K562 (cell line): ENCODE measurements around the gene PLPP7. TPM values are rescaled to one million over a fixed set of nuclear protein-coding genes. Genes with fewer than 3 reads are reported as not detected.

Experiments used
- ATAC-seq: fragments of 200-7000 bp; cut with Tn5 transposase; 3 replicates; pipeline ENCODE4 v1.9.1; 2020; ENCODE audit warnings: moderate library complexity
- BruUV-seq: library from RNA; stranded (reverse); fragments of 400-500 nt; replicated peaks from 2 replicates; lab custom pipeline; 2021; lab: Mats Ljungman, UMichigan
- CTCF ChIA-PET: fragments of 300-600 bp; formaldehyde crosslinking; extraction: SDS; loops from one replicate; lab custom pipeline; 2021; ENCODE audit warnings: low intra/inter-chr PET ratio; lab: Yijun Ruan, JAX
- POLR2A ChIA-PET: fragments of 300-600, 350-650 bp; sonication (Branson Sonifier 250); formaldehyde crosslinking; extraction: SDS; loops from one replicate; lab custom pipeline; 2021; ENCODE audit warnings: antibody characterized with exemption, inconsistent platforms; lab: Yijun Ruan, JAX
- DNase-seq, 4 experiments: peaks; one replicate each; pipeline versions ENCODE4 v3.0.0 to v3.0.0-alpha.2; 2011 to 2018; ENCODE audit warnings: low spot score in 3 of 4, mixed read lengths in 3 of 4; ENCODE audit errors: extremely low read depth in 1 of 4
- FAIRE-seq: peaks from 2 replicates; lab custom pipeline; 2011; peaks lifted over from hg19 to GRCh38; lab: Jason Lieb, UNC
- H2AFZ ChIP-seq: 2 replicates; pipeline ENCODE4 v1.6.0; 2011; ENCODE audit warnings: low read depth, low read length, control low read depth, inconsistent platforms
- H3K27ac ChIP-seq: fragments of 200-600 bp; 3 replicates; pipeline ENCODE4 v1.8.0; 2011; ENCODE audit warnings: low read depth, mild to moderate bottlenecking, control low read depth, inconsistent platforms, low read length, moderate library complexity, mixed read lengths; ENCODE audit errors: extremely low read depth
- H3K27me3 ChIP-seq, 2 experiments: fragments of 300-600 bp in 1 of 2; 2 replicates in 1 of 2; 3 replicates in 1 of 2; pipeline versions ENCODE4 v1.6.0 to v1.8.0; 2011; ENCODE audit warnings: inconsistent platforms in 2 of 2, low read length in 2 of 2, mild to moderate bottlenecking in 1 of 2, mixed read lengths in 1 of 2, moderate library complexity in 1 of 2; ENCODE audit not compliant: control insufficient read depth in 2 of 2, insufficient read depth in 2 of 2
- H3K36me3 ChIP-seq: fragments of 300-600 bp; 3 replicates; pipeline ENCODE4 v1.8.0; 2011; ENCODE audit warnings: mild to moderate bottlenecking, low read length, inconsistent platforms; ENCODE audit not compliant: control insufficient read depth, insufficient read depth
- H3K4me1 ChIP-seq, 2 experiments: fragments of 200-600 bp in 1 of 2; replicated peaks in 1 of 2; 2 replicates in 1 of 2; 3 replicates in 1 of 2; pipeline versions ENCODE4 v1.5.1 to v1.8.0; 2011; ENCODE audit warnings: inconsistent platforms in 2 of 2, low read length in 2 of 2, mild to moderate bottlenecking in 1 of 2, mixed read lengths in 1 of 2, moderate library complexity in 1 of 2; ENCODE audit not compliant: control insufficient read depth in 2 of 2, insufficient read depth in 2 of 2
- H3K4me2 ChIP-seq: 2 replicates; pipeline ENCODE4 v1.6.1; 2011; ENCODE audit warnings: low read length, control low read depth, inconsistent platforms, mixed read lengths; ENCODE audit not compliant: insufficient read depth
- H3K4me3 ChIP-seq: fragments of 200-600 bp; sonication (generic), shearing (Covaris generic); 2 replicates; pipeline ENCODE4 v1.5.1; 2016; ENCODE audit warnings: control low read depth, inconsistent platforms
- H3K79me2 ChIP-seq: fragments of 200-600 bp; 3 replicates; pipeline ENCODE4 v1.8.0; 2011; ENCODE audit warnings: low read length, inconsistent platforms; ENCODE audit not compliant: control insufficient read depth, insufficient read depth
- H3K9ac ChIP-seq, 2 experiments: 2 replicates each; pipeline versions ENCODE4 v1.6.0 to v1.6.1; 2011; ENCODE audit warnings: low read depth in 2 of 2, low read length in 2 of 2, control low read depth in 1 of 2, inconsistent platforms in 1 of 2, mild to moderate bottlenecking in 1 of 2, mixed read lengths in 1 of 2; ENCODE audit not compliant: insufficient read depth in 1 of 2
- H3K9me1 ChIP-seq: one replicate; pipeline ENCODE4 v1.6.0; 2011; ENCODE audit warnings: inconsistent platforms, mild to moderate bottlenecking, low read length, moderate library complexity; ENCODE audit not compliant: control insufficient read depth, insufficient read depth
- H3K9me3 ChIP-seq: replicated peaks from 2 replicates; pipeline ENCODE4 v1.5.1; 2011; ENCODE audit warnings: low read depth, low read length, inconsistent platforms; ENCODE audit not compliant: control insufficient read depth, insufficient read depth
- H4K20me1 ChIP-seq: replicated peaks from 2 replicates; pipeline ENCODE4 v1.6.1; 2011; ENCODE audit warnings: low read length, inconsistent platforms, mixed read lengths; ENCODE audit not compliant: control insufficient read depth, insufficient read depth
- TGIF2 ChIP-seq: sonication (generic); formaldehyde crosslinking; IDR thresholded peaks from 2 replicates; pipeline ENCODE4 v1.8.1; 2022; ENCODE audit warnings: mild to moderate bottlenecking, missing genetic modification reagents, moderate library complexity
- ZBTB26 ChIP-seq: fragments of 450-650 bp; formaldehyde crosslinking; IDR thresholded peaks from 2 replicates; pipeline ENCODE4 v1.4.0; 2022; ENCODE audit warnings: missing genetic modification characterization
- ZNF318 ChIP-seq, 2 experiments: fragments of 450-650 bp; IDR thresholded peaks; 2 replicates each; pipeline ENCODE4 v1.6.1; 2016; ENCODE audit warnings: mild to moderate bottlenecking in 2 of 2, borderline replicate concordance in 1 of 2, low read depth in 1 of 2, moderate library complexity in 1 of 2
- WGBS: fragments of 100-300 bp; shearing (Covaris generic); methylation state at CpG from one replicate; pipeline ENCODE4 v1.1.6; 2016; ENCODE audit warnings: low coverage, mixed read lengths; ENCODE audit not compliant: insufficient coverage; ENCODE audit errors: missing lambda C conversion rate; 5-methylcytosine and 5-hydroxymethylcytosine counted together
- in situ Hi-C: fragments of 300-500 bp; cut with MboI; formaldehyde crosslinking; loops from 4 replicates; pipeline ENCODE4 v1.15.0; 2018; ENCODE audit warnings: inconsistent platforms, mixed read lengths
- intact Hi-C: fragments of 100-400 bp; cut with micrococcal nuclease; formaldehyde crosslinking; loops from 2 replicates; pipeline ENCODE4 v1.14.2; 2022
- polyA plus RNA-seq, 8 experiments: library from polyadenylated mRNA; depleted of rRNA in 4 of 8; stranded (reverse) in 5 of 8; unstranded in 3 of 8; fragments of >200 nt; fragmentation: Nextera tagmentation in 2 of 8; fragmentation: Illumina TruSeq in 1 of 8; extraction: Ambion mirVana in 2 of 8; extraction: Trizol in 1 of 8; gene quantifications; 2 replicates each; pipeline versions ENCODE4 v1.2.1 to v1.2.3, GENCODE V29; 2011 to 2014; ENCODE audit warnings: inconsistent platforms in 1 of 8, missing spikeins in 1 of 8
- total RNA-seq, 7 experiments: library from RNA; depleted of rRNA in 6 of 7; stranded (reverse); fragments of >200 nt in 6 of 7; fragmentation: Illumina TruSeq in 2 of 7; extraction: Trizol in 2 of 7; gene quantifications; 2 replicates each; pipeline versions ENCODE4 v1.2.1 to v1.2.3, GENCODE V29; 2011 to 2021; ENCODE audit warnings: low replicate concordance in 1 of 7

Gene PLPP7
- total and polyA plus RNA-seq, 9 of the 15 experiments (the other 6 are each of a cell fraction or from before 2014, with no cell fraction given): 0.09 to 0.93 (median 0.18) TPM; not detected in 4

GRCh38 chr9:131335368-131335755, 45.8 kb downstream of the PLPP7 start:
- Histone ChIP-seq H4K20me1 (no peaks in the 10 kb centered on the region), H3K27ac (no peak overlapping the region), H3K4me3 (no peak overlapping the region), H3K27me3 (no peaks in the 10 kb centered on the region), H3K9ac (no peak overlapping the region), H3K36me3 (no peaks in the 10 kb centered on the region), H3K9me3 (no peaks in the 10 kb centered on the region), H3K9me1 (no peaks in the 10 kb centered on the region), H3K79me2 (no peaks in the 10 kb centered on the region), H3K4me2 (no peak overlapping the region), H3K4me1 (peaks cover 17 to 40% of the 10 kb centered on the region in 2 experiments; a peak in 4 of 5 replicates), H2AFZ (no peak overlapping the region)
- POLR2A ChIA-PET: interaction anchor here (0.9 to 2.5 kb wide), 2 partner anchors 69 to 158 kb away, joined by 5 to 13 read pairs; no protein-coding TSS in a partner anchor
- no TSS peak for BruUV-seq
- in situ Hi-C loops: loop anchor here (5.0 to 10.0 kb wide), 2 partner anchors 121 to 278 kb away; no protein-coding TSS in a partner anchor
- TF ChIP-seq TGIF2 (CRISPR knock-in tag): no peak
- no peak for TF ChIP-seq ZBTB26 (CRISPR knock-in tag)
- TF ChIP-seq ZNF318 (IDR thresholded peaks at IDR 0.05; ENCODE audit: borderline replicate concordance in 1 of 2, low read depth in 1 of 2): no peak
- 39% methylated on average over 3 of the region's 4 CpGs for WGBS
- DNase-seq (no peak), ATAC-seq (no peak), FAIRE-seq (peak; percentile 23)
- CTCF ChIA-PET: interaction anchor here (0.6 to 5.0 kb wide), 4 partner anchors 70 to 277 kb away, joined by 3 to 44 read pairs (median 10); no protein-coding TSS in a partner anchor
- intact Hi-C loops: loop anchor here (10.0 kb wide), 1 partner anchor 211 kb away; the partner anchor contains the start of gene NUP214
